Measurements from ENCODE around the gene NPAS1. TPM values are rescaled to one million over a fixed set of nuclear protein-coding genes. Genes with fewer than 3 reads are reported as not detected.
A peak's percentile ranks its signal among the peaks of the same experiment; 100 is the strongest.

The NPAS1 gene
- total and polyA plus RNA-seq, 9 donors = 0.15 to 0.57 (median 0.31) TPM; not detected in 4

DNA sequence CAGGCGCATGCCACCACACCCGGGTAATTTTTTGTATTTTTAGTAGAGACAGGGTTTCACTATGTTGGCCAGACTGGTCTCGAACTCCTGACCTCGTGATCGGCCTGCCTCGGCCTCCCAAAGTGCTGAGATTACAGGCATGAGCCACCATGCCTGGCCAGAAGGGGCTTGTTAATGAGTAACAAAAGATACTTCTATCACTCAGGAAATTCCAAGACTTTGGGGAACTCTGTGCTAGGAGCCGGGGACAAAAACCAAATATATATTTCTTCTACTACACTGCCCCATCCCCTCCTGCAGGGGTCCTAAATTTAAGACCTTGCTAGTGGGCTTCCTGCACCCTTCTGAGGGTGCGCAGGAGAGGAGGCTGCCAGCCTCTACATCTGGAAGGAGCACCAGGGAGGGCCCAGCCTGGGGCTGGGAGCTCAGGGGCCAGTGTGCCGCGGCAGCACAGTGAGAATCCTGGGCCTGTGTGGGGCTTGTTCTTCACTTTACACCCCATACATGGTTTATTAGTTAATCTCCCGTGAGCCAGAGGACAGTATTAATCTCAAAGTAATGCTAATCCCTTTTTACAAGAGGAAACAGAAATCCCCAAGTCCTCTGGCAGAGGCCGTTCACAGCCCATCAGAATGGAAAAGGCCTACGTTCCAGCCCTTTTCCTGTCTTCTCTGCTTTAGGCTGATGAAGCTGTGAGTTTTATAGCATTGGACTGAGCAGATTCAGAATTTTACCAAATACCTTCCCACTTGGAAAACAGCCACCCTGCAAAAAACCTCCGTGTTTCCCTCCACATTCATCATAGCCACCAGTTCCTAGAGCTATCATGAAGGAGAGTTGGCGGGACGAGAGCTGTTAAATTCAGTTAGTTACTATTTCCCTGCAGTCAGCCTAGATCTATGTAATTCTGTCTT, 44.4 kb upstream of the NPAS1 start:
- no peak overlapping the region for H3K4me3 ChIP-seq
- H3K27ac ChIP-seq = peak overlapping the region; percentile 14 to 37
- intact Hi-C loops (cut with DNase I) = loop anchor here in 3 of 4 donors (5.0 to 10.0 kb wide), 2 partner anchors 113 to 1120 kb away; partner anchors contain the start of gene ARHGAP35 (in 3 of the 3)
- H3K36me3 ChIP-seq = no peaks in the 10 kb centered on the region
- peaks cover 24% of the 10 kb centered on the region for H3K4me1 ChIP-seq (ENCODE audit: insufficient read depth)
- WGBS, 3 donors = 34 to 41% (median 39%) methylated on average over 16 of the region's 16 CpGs
- H3K27me3 ChIP-seq = no peaks in the 10 kb centered on the region
- TF ChIP-seq EP300 (IDR thresholded peaks at IDR 0.05) (no peak), POLR2A (IDR thresholded peaks at IDR 0.05) (no peak)
- TF ChIP-seq, protein P1, sequence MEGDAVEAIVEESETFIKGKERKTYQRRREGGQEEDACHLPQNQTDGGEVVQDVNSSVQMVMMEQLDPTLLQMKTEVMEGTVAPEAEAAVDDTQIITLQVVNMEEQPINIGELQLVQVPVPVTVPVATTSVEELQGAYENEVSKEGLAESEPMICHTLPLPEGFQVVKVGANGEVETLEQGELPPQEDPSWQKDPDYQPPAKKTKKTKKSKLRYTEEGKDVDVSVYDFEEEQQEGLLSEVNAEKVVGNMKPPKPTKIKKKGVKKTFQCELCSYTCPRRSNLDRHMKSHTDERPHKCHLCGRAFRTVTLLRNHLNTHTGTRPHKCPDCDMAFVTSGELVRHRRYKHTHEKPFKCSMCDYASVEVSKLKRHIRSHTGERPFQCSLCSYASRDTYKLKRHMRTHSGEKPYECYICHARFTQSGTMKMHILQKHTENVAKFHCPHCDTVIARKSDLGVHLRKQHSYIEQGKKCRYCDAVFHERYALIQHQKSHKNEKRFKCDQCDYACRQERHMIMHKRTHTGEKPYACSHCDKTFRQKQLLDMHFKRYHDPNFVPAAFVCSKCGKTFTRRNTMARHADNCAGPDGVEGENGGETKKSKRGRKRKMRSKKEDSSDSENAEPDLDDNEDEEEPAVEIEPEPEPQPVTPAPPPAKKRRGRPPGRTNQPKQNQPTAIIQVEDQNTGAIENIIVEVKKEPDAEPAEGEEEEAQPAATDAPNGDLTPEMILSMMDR (IDR thresholded peaks at IDR 0.05) = no peak
- no peak for DNase-seq
- H3K9me3 ChIP-seq = no peaks in the 10 kb centered on the region

DNA sequence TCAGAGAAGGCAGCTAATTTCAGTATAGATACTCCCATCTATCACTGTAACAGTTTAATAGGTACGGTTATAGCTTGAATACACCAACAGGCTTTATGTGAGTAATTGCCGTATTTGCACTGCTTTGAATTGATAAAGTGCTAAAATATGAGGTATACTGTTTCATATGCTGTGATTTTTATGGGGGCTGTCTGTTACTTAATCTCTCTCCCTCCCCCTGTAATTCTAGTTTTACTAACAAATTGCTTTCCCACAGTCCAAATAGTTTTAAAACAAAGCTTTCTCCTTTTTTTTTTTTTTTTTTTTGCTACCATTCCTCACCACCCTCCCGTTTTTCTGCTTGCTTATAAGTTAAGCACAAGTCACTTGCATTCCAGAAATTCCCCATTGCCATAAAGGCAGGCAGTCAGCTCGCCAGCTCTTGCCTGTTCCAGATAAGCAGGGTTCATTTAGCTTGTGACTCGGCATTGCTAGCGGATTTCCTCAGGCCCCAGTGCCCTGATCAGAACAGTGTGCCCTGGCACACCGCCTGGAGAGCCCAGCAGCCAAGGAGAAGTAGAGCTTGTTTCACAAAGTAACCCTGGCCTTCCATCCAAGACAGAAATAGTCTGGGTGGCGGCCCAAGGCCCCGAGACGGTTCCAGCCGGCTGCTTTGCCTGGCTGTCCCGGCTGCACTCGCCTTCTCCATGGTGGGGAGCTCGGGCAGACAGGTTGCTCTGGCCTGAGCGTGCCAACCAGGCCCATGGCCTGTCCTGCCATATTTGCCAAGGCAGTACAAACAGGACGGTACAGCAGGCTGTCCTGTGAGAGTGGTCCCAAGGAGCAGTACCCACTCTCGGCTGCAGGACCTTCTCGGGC, 43.5 kb upstream of the NPAS1 start:
- no peaks in the 10 kb centered on the region for H3K27me3 ChIP-seq
- peak overlapping the region in 1 of 2 donors; percentile 36 for H3K27ac ChIP-seq
- peak; percentile 89 to 96 (median 92) for DNase-seq
- no peaks in the 10 kb centered on the region for H3K36me3 ChIP-seq
- peaks cover 24% of the 10 kb centered on the region for H3K4me1 ChIP-seq (ENCODE audit: insufficient read depth)
- TF ChIP-seq POLR2A (IDR thresholded peaks at IDR 0.05) = no peak
- TF ChIP-seq, protein P1 (IDR thresholded peaks at IDR 0.05) = no peak
- no peak for TF ChIP-seq EP300 (IDR thresholded peaks at IDR 0.05)
- H3K4me3 ChIP-seq = no peak overlapping the region
- intact Hi-C loops (cut with DNase I) = loop anchor here in 3 of 4 donors (5.0 to 10.0 kb wide), 2 partner anchors 114 to 1121 kb away; partner anchors contain the start of gene ARHGAP35 (in 3 of the 3)
- 6 to 9% (median 8%) methylated on average over 18 of the region's 18 CpGs for WGBS, 3 donors
- no peaks in the 10 kb centered on the region for H3K9me3 ChIP-seq

DNA sequence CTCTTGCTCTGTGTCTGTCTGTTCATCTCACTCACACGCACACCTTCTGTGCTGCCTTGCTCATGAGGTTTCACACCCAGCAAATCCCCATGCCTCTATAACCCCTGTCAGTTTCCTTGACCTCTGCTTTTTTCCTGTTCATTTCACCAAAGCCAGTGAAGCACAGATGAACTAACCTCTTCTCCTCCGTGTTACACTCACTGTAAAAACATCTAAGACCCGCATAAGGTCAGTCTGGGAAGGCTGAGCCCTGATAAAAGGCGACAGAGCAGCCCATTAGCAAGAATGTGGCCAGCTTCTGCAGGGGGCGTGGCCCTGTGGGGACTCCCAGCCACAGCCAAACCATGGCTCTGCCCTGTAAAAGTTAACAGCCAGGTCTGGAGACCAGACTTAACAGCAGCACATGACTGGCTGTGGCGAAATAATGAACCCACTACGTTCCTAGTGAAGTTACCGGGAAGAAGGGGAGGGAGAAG, 42.8 kb upstream of the NPAS1 start:
- Histone ChIP-seq H3K4me1 (ENCODE audit: insufficient read depth) (peaks cover 27% of the 10 kb centered on the region), H3K27ac (peak overlapping the region in 1 of 2 donors; percentile 36)
- intact Hi-C loops (cut with DNase I) = loop anchor here in 3 of 4 donors (5.0 to 10.0 kb wide), 2 partner anchors 115 to 1122 kb away; partner anchors contain the start of gene ARHGAP35 (in 3 of the 3)

More for the DNA sequence above, 42.8 kb upstream of the NPAS1 start:
- WGBS, 3 donors = 6 to 14% (median 11%) methylated on average over 8 of the region's 8 CpGs
- DNase-seq = no peak
- H3K27me3 ChIP-seq = no peaks in the 10 kb centered on the region
- H3K9me3 ChIP-seq = no peaks in the 10 kb centered on the region
- no peak overlapping the region for H3K4me3 ChIP-seq
- no peaks in the 10 kb centered on the region for H3K36me3 ChIP-seq
- TF ChIP-seq EP300 (IDR thresholded peaks at IDR 0.05) (no peak), POLR2A (IDR thresholded peaks at IDR 0.05) (no peak)
- TF ChIP-seq, protein P1 (IDR thresholded peaks at IDR 0.05) = no peak

All from ovary (tissue), 9 donors.